Subcutaneous adipose tissue (tissue), 4 donors: ENCODE data around the gene CAMTA1. TPM values are rescaled to one million over a fixed set of nuclear protein-coding genes. Genes with fewer than 3 reads are reported as not detected.

ENCODE experiments used
- CTCF ChIP-seq: fragments of 450-650 bp; IDR thresholded peaks from one replicate; pipeline ENCODE4 v1.5.1; 2016; ENCODE audit warnings: low read depth, mild to moderate bottlenecking, control low read depth, antibody characterized with exemption, moderate library complexity
- total RNA-seq, 4 donors: library from RNA; depleted of rRNA; stranded (reverse); fragments of >200 nt; gene quantifications; one replicate each; pipeline ENCODE4 v1.1.0, GENCODE V29; 2016

The CAMTA1 gene
- total RNA-seq, 4 donors from 2014 or later = 58.6 to 82.5 (median 78.0) TPM

DNA sequence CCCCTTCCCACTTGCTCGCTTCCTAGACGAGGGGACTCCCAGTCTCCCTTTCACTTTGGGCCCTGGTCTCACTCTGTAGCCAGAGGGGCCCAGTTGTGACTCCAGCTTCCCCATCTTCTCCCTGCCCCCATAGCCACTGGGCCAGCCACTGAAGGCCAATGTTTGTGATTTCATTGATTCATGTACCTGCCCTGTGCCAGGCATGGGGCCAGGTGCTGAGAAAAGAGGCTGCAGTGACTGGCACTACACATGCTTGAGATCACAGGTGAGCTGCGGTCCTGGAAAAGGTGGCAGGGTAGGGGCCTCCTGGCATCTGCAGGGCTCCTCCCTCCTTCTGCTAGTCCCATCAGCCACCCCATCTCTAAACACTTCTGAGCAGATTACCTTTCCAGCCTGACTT is 640.5 kb downstream of the CAMTA1 start:
- no peak for TF ChIP-seq CTCF

DNA sequence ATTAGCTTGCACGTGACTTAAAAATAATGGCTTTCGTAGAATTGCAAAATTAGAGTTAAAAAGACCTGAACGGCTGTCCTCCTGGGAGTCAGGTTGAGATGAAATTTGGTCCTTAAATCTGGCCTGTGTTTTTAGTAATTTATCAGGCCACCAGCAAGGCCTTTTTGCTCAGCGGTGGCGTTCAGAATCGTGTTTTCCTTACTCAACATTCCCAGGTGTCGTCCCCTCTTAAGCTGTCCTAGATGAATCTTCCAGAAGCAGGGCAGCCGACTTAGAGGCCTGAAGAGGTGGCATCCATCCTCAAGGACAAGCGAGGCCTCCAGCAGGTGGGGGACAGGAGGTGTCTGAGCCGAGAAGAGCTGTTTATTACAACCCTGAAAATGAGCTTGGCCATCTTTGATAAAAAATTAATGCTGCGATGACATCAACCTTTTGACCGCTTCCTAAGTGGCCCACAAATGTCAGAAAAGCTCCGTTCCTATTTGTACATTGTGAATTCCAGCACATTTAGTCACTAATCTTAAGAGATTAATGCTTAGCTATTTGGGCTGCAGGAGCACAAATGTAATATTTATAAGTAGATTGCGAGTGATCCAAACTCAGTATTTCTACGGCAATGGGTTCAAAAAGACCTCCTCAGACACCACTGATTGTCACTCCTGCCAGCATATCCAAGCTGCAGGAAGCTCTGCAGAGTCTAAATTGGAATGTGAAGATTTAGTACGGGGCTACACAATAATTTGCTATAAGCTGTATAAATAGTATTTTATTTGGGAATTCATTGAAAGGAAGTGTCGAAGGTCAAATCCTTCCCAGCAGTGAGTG is 641.7 kb downstream of the CAMTA1 start:
- no peak for TF ChIP-seq CTCF

DNA sequence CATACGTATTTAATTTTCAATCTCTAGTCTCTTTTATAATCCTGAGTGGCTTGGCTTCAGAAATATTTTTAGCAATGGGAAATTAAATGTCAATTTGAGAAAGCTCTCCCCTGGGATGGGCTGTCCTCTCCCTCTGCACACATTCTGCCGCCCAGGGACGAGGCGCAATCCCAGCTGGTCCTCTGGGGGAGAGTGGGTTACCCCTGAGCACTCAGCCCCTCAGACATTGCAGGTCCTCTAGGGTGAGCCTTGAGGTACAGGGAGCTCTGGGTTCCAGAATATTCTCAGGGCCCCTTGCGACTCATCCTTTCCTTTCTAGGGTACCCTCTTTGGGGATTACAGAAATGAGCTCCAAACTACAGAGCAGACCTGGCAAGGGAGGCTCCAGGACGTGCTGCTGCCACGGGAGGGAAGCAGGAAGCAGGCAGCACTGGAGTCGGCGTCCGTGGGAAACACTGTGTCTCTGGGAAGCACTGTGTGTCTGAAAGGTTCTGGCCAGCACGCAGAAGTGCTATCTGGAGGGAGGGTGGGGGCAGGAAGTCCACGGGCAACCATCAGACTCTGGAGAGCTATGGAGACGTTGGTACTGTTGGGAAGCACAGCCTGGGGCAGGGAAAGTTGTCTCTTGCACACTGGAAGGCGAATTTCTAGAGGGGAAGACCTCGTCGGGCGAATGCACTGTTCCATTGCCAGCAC is 642.5 kb downstream of the CAMTA1 start:
- no peak for TF ChIP-seq CTCF

DNA sequence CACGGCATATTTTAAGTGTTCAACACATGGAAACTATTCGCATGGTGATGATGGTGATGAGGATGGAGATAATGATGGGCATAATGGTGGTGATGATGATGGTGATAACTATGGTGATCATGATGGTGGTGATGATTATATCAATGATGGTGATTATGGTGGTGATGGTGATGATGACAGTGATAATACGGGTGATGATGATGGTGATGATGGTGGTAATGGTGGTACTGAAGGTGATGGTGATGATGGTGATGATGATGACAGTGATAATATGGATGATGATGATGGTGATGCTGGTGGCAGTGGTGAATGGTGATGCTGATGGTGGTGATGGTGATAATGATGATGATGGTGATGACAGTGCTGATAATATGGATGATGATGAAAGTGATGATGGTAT is 644.0 kb downstream of the CAMTA1 start:
- no peak for TF ChIP-seq CTCF

DNA sequence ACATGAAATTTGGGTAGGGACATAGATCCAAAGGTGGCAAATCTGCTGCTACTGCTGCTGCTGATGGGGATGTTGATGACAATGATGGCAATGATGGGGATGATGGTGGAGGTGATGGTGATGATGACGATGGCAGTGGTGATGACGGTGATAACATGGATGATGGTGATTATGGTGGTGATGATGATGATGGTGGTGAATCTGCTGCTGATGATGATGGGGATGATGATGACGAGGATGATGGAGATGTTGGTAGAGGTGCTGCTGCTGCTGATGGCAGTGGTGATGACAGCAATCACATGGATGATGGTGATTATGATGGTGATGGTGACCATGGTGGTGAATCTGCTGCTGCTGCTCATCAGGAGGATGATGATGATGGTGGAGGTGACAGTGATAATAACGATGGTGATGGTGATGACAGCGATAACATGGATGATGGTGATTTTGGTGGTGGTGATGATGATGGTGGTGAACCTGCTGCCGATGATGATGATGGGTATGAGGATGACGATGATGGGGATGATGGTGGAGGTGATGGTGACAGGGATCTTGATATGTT is 644.9 kb downstream of the CAMTA1 start:
- no peak for TF ChIP-seq CTCF

DNA sequence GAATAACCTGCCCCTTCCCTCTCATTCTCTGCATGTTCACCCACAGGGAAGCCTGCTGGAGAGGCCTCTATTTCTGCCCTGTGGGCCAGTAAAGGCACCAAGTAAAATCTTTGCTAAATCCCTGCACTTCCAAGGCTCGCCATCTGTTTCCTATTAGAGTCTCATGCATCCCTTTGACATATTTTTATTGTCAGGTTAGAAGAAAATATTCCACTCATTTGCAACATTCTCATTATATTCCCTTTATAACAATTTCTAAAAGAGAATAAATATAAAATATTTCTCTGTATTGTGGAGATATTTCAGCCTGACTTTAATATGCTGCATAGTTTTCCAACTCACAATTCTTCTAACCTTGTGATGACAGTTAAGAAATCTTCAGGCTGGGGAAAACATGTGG is 645.4 kb downstream of the CAMTA1 start:
- no peak for TF ChIP-seq CTCF
